GM12892 (cell line): ENCODE data around the gene MID1IP1.

ENCODE experiments used
- DNase-seq: peaks from one replicate; pipeline ENCODE4 v3.0.0; 2011; ENCODE audit not compliant: insufficient read length
- FAIRE-seq: peaks from 2 replicates; lab custom pipeline; 2011; peaks lifted over from hg19 to GRCh38; lab: Jason Lieb, UNC
- POLR2A ChIP-seq: IDR thresholded peaks from 2 replicates; pipeline ENCODE4 v1.6.1; 2011; ENCODE audit warnings: low read depth, low read length, control low read depth
- POLR2AphosphoS5 ChIP-seq: IDR thresholded peaks from 2 replicates; pipeline ENCODE4 v1.6.1; 2011; ENCODE audit warnings: low read depth, low read length, control low read depth
- TAF1 ChIP-seq: IDR thresholded peaks from 2 replicates; pipeline ENCODE4 v1.6.1; 2011; ENCODE audit warnings: low read depth, mild to moderate bottlenecking, control low read depth, low read length, borderline replicate concordance

MID1IP1 gene

DNA sequence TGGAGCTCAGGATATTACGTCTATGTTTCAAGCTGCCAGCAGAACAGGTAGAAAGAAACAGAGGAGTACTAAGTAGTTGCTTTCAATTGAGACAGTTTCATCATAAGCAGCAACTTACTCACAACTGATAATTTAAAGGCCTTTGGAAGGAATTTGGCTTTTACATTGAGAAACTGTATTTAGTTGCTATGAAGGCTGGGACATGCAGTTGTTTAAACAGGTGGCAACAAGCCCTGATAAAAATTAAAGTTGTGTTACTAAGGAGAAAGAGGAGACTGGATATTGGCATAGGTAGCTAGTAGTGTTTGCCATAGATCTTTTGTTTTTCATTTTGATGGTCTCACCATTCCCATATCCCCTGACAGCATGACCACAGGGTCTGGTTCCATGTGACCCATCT is 18.4 kb downstream of the MID1IP1 start:
- FAIRE-seq (no peak), DNase-seq (no peak)
- TF ChIP-seq POLR2A (no peak), TAF1 (no peak), POLR2AphosphoS5 (no peak)

DNA sequence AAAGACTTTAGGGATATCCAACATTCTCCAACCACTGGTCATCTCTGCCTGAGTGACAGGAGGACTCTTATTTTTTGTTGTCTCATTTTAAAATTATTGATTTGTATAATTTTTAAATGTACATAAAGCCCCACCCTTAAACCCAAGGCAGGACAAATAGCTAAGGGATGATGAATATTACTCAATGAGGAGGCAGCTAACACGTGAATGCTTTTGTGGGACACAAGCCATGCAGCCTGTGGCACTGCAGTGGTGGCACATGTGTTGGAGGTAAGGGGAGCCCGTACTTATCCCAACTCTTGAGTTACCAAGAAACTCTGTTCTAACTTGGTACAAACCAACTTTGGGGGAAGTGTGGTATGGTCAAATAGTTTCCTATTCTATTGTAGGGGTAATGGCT is 19.5 kb downstream of the MID1IP1 start:
- TF ChIP-seq POLR2A: no peak
- DNase-seq (no peak), FAIRE-seq (no peak)

DNA sequence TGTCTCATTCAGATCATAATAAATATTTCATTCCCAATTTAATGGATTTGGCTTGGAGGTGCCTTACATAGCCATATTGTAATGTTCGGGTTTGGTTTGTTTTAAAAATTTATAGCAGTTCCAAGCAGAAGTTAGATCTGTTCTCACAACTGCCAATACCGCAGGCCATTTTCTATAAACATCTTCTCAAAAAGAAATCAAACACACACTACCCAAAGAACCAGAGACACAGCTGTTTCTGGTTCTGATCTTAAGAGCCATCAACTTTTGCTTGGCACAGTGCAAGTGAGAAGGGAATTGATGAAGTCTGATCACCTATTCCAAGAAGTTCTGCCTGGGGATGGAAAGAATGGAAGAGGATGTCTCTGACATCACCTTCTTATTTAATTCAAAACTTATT is 22.9 kb downstream of the MID1IP1 start:
- TF ChIP-seq POLR2AphosphoS5 (no peak), POLR2A (no peak), TAF1 (no peak)
- FAIRE-seq: no peak
- DNase-seq: no peak

DNA sequence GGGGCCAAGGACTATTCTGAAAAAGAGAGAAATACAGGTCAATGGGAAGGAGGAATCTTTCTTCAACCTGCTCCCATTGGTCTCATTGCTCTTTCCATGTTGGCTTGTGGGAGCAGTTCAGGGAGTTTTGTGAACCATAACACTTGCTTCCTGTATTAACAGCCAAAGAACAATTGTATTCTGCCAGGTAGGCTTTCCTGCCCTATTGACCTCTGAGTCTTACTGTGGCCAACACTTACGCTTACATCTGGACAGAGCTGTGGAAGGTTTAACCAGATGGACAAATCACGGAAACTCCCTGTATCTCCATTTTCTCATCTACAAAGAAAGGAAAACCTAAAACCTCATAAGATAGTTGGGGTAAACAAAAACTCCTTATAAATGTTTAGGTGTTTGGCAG is 30.7 kb downstream of the MID1IP1 start:
- TF ChIP-seq POLR2AphosphoS5 (no peak), POLR2A (no peak), TAF1 (no peak)
- DNase-seq (no peak), FAIRE-seq (no peak)

DNA sequence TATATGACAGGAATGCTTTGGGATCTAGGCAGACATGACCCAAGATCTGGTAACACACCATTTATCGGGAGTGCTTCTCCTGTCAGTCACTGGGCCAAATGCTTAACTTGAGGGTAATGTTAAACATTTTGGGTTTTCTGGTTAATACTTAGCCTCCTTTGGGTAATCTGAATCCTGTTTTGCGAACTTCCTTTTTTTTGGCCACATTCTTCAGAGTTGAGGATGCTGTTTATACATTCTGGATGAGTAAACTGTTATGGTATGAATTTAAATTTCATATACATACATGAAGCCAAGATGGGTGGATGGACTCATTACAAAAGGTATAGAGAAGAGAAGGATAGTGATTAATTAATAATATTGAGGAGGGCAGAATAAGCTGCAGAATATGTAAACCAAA is 36.1 kb downstream of the MID1IP1 start:
- no peak for FAIRE-seq
- no peak for DNase-seq
- TF ChIP-seq TAF1 (no peak), POLR2A (no peak), POLR2AphosphoS5 (no peak)

DNA sequence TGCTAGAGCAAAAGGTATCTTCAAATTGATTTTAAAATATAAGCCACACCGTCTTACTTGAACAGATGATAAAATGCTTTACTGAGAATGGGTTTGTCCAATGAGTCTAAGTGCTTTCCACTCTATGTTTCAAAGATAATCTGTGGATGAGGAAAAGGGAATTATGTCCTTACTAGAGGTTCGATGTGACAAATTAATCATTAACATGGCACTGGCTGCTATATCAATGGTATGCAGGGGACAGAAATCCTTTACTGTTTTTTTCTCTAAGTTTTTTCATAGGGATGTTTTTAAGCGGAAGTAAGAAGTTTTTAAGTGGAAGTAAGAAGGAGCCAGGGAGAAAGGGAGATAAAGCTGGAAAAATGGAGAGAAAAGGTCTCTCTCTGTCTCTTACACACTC is 38.0 kb downstream of the MID1IP1 start:
- FAIRE-seq: no peak
- no peak for DNase-seq
- no peak for TF ChIP-seq TAF1
- TF ChIP-seq POLR2A: no peak
- no peak for TF ChIP-seq POLR2AphosphoS5

DNA sequence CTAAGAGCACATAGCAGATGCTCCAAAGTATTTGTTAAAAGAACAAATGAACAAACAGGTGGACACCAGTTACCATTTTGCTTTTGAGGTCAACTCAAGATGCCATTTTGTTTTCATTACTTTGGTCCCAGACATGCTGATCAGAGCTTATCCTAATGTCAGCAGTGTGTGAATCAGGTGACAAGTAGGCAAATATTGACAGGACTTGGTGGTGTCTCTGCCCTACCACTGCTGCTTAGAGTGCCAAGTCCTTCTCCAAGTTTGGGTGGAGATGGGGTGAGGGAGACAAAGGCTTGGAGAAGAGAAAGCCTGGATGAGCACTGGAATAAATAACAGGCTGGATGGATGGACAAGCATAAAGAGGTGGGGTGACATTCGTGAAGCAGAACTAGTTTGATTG is 38.7 kb downstream of the MID1IP1 start:
- TF ChIP-seq TAF1 (no peak), POLR2A (no peak)
- no peak for FAIRE-seq
- DNase-seq: no peak

DNA sequence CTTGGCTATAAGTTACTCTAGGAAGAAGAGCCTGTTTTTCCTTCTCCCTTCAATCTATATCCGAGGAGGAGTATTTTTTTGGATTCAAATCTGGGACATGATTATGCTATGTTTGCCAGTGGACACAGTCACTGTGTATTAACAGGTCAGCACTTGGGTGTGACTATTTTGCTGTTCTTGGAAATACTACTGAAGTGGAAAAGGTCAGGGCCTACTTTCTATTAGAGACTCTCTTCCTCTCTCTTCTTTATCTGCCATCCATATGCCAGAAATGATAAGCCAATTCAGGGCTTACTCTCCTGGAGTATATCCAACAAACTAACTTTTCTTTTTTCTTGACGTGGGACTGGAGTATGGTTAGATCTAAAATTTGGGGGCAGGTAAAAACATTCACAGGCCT is 40.5 kb downstream of the MID1IP1 start:
- TF ChIP-seq TAF1 (no peak), POLR2AphosphoS5 (no peak), POLR2A (no peak)
- FAIRE-seq: no peak
- no peak for DNase-seq

DNA sequence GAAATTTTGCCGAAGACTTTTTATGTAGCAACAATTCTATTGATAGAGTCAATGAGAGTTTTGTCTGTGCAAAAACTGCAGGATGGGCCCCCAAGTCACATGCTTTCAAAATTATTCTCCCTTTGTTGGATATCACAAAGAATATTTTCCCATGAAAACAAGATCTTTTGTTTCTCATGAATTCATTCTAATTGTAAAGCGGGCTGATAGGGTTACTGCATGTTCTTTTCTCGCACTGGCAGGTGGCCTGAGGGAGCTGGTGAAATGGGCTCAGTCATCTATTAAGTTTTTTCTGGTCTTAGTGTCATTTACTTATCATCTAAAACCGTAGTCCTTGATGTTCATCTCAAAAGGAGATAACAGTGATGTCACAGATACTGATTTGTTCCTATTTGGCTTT is 44.2 kb downstream of the MID1IP1 start:
- no peak for TF ChIP-seq POLR2A
- no peak for TF ChIP-seq TAF1
- no peak for TF ChIP-seq POLR2AphosphoS5
- DNase-seq: no peak
- no peak for FAIRE-seq

DNA sequence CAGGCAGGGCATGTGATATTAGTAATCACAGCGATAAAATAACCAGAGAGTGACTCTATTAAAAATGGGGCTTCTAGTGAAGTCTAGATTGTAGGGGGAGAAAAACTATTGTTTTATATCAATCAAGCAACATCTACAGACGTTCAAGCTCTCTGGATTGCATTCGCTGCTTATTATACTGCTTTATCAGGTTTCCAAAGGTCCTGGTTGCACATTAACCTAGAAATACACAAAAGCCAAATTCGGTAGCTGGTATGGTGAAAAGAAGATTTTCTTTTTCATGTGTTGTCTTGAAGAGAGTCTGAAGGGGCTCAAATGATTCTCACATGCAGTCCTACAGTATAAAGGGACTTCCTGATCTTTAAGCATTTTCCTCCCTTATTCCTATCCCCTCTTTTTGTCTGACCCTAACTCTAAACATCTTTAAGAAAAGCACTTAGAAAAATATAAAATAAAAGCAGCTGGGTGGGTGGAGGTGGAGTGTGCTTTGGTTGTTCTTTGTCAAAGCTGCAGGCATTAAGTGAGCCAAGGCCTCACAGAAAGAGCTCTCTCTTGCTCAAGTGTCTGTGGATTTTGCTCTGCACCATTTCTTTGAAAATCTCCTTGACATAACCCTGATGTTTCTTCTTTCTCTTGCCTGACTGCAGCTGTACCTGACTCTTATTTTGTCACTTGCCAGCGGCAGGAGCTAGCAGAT is 46.1 kb downstream of the MID1IP1 start:
- FAIRE-seq (no peak), DNase-seq (no peak)
- TF ChIP-seq POLR2A (no peak), POLR2AphosphoS5 (no peak), TAF1 (no peak)

DNA sequence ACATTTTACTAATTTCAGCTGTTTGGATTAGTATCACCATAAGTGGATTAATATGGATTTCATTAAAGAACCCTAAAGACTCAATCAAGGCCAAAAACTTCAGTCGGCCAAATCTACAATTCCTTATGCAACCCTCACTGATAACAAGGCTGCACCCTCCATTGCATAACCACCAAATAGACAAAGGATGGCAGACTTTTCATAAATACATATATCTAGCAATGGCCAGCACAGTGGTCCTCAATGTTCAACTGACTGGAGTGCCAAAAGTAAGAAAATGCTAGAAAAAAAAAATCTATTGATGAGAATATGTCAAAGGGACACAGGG is 46.6 kb downstream of the MID1IP1 start:
- no peak for DNase-seq
- TF ChIP-seq TAF1: no peak
- no peak for TF ChIP-seq POLR2AphosphoS5
- no peak for TF ChIP-seq POLR2A
- FAIRE-seq: no peak

DNA sequence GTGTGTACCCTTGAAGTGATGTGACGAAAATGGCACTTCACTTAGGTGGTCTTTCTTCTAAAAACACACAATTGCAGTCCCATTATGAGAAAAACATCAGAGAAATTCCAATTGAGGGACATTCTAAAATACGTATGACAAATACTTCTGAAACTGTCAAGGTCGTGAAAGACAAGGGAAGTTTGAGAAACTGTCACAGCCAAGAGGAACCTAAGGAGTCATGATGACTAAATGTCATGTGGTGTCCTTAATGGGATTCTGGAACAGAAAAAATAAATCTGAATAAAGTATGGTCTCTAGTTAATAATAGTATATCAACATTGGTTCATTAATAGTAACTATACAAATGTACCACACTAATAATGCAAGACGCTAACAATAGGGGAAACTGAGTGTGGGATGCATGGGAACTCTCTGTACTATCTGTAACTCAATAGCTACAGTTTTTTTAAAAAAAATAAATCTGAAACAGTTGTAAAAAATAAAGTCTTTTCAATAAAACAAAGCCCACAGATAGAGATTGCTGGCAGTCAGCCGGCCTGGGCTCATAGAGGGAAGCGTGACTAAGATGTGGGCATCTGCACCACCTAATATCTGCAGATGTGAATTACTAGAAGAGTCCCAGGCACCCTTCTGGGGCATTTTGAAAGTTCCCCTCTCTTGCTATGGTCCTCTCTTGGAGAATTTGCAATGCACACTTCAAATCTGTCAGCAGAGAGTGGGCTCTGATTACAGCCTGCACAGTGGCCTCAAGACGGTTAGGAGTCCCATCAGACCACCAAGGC is 47.6 kb downstream of the MID1IP1 start:
- DNase-seq (no peak), FAIRE-seq (no peak)
- TF ChIP-seq POLR2A: no peak
- TF ChIP-seq POLR2AphosphoS5: no peak
- no peak for TF ChIP-seq TAF1

DNA sequence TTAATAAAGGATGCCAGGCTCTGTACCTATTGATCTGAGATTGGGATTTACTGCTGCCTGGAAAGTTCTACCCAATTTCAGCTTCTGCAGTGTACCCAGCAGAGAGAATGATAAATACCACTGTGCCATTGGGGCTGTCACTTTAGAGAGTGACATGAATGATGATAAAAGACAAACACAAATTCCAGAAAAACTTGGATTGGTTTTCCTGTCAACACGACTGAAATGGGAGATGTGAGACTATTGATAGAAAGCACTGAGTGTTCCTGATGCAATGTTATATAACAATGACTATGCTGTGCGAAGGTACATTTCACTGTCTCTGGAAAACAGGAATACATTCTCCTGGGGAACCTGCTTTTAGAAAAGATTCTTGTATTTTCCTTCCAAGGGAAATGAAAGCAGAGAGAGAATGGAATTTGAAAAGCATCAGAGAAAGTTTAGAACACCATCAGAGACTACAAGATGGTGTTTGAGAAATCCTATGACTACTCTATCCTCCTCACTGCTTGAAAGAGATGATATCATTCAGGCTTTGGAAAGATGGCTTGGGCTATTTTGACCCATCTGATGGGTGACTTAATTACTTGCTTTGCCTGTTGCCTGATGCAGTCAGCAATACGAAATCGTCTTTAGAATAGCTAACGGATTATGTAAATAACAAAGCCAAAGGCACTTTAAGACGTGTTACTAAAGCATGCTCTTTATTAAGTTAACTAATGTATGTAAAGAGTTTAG is 49.7 kb downstream of the MID1IP1 start:
- TF ChIP-seq TAF1 (no peak), POLR2A (no peak), POLR2AphosphoS5 (no peak)
- DNase-seq: no peak
- FAIRE-seq: no peak
